ENCODE data around the gene CLDN18.

The CLDN18 gene

DNA sequence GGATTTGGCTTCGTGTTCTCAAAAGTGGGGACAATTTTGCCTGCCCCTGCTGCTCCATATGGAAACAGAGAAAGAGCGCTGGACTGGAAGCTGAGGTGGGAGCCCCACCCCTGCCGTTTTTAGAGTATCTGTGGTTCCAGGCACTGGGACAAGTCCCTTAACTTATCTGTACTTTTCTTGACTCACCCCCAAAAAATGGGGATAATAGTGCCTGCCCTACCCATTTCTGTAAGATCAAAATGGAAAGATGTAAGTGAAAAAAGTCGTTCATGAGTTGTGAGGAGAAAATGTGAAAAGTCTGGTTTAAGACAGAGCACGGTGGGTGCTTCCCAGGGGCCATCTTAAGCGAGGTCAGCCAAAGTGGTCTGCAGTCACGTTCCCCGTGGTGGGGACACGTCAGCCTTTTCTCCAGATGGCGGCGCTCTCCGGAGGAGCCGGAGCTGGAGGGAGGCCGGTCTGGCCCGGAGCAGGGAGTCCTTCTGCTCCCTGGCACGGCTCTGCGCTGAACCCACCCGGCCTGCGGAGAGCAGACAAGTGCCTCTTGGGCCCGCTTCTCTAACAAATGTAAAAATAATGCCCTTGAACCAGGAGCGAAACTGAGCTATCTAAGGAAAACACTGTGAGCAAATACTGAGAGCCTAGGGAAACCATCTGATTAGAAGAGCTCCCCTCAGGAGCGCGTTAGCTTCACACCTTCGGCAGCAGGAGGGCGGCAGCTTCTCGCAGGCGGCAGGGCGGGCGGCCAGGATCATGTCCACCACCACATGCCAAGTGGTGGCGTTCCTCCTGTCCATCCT, at the start of gene CLDN18:
Gene CLDN18 (plus strand): TSS at position 690 of the 797 bp plus-strand sequence. CDS start 61 bp downstream, at position 751.
- no peak for DNase-seq

DNA sequence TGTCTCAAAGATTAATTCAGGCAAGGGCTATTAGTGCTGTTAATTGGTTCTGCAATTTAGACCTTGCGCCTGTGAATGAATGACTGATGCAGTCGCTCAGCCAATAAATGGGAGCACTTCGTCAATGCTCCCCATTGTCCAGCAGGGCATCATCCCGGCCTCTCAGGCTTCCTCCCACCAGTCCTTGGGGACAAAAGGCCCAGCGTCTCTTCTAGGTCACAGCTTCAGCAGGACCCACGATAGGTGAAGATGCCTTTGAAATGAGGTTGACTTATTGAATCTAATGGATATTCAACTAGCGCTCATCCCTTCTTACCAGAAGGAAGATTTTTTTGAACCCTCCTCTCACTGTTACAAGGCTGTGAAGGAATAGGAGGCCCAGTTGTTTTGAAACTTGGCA, 47.7 kb upstream of the CLDN18 start:
- DNase-seq: no peak

DNA sequence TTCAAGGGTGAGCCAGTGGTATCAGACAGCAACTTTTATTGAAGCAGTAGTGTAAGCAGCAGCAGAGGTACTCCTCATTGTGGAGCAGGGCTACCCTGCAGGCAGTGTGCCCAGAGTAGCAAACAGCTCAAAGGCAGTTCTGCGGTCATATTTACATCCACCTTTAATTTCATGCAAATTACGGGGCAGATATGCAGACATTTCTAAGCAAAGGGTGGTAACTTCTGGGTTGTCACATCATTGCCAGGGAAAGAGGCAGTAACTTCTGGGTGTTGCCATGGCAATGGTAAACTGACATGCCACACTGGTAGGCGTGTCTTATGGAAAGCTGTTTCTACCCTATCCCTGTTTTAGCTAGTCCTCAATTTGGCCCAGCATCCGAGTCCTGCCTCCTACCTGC, 46.5 kb upstream of the CLDN18 start:
- DNase-seq: no peak

DNA sequence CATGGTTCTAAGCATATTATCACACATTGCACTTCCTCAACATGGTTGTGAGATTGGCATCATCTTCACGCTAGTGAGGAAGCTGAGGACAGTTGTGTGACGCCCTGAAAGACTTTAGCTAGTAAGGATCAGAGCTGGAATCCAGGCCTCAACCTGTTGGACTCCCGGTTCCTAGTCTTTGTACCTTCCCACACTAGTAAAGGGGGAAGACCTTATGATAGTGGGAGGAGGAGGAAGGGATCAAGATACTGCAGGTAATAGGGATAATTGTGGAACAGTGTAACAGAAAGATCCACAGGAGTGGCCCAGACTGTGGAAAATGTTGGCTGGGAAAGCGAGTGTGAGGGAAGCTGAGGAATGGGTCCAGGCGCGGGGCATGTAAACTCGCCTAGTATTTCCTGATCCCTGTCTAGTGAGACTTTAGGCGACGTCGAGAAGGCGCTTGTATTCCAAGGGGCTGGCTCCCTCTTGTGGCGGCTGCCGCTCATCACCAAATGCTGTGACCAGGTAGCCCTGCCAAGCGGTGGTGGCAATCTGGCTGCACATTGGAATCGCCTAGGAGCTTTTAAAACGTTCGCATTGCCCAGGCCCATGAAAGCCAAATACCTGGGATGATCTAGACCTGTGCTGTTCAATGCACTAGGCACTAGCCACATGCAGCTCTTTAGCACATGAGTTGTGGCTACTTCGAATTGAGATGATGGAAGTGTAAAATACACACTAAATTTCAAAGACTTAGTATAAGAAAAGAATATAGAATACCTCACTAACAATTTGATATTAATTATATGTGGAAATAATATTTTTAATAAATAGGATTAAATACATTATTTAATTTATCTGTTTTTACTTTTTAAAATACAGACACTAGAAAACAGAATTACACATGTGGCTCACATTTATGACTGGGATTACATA, 38.8 kb upstream of the CLDN18 start:
- peak; percentile 18 to 43 for DNase-seq

DNA sequence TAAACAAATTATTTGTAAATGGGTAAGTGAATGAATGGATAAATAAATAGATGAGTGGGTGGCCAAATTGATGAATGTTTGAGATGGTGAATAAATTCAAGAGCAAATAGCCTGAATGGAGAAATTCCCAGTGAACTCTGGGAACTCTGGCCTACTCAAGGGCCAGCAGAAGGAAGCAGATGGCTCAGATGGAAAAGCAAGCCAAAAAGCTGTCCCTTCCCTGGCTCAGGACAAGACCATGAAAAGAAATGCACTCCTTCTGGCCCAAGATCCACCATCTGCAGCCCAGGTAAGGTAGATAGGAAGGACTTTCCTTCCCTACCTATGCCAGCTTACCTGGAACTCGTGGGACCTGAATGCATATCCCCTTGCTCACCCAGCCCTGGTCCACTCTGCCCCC, 37.6 kb upstream of the CLDN18 start:
- DNase-seq: no peak

DNA sequence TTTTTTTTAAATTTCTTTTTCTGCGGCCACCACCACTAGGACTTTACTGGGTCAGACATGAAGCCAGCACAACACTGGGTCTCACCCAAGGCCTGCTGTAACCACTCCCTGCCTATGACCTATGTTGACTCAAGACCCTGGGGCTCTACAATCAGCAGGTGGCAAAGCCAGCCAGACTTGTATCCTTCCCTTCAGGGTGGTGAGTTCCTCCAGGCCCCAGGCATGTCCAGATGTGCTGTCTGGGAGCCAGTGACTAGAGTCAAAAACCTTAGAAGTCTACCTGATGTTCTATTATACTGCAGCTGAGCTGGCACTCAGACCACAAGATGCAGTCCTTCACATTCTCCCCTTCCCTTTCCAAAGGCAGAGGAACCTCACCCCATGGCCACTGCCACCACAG, 31.6 kb upstream of the CLDN18 start:
- DNase-seq: no peak

DNA sequence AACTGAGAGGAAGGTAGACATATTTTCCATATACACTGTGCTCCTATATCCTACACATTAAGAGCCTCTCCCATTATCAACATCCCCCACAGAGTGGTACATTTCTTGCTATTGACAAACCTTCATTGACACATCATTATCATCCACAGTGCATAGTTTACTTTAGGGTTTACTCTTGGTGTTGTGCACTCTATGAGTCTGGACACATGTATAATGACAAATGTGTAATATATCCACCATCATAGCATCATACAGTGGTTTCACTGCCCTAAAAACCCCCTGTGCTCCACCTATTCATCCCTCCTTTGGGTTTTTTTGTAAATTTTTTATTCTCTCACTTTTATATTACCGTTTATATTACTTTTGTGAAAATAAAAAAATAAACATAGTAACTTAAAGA, 22.2 kb upstream of the CLDN18 start:
- DNase-seq: no peak

DNA sequence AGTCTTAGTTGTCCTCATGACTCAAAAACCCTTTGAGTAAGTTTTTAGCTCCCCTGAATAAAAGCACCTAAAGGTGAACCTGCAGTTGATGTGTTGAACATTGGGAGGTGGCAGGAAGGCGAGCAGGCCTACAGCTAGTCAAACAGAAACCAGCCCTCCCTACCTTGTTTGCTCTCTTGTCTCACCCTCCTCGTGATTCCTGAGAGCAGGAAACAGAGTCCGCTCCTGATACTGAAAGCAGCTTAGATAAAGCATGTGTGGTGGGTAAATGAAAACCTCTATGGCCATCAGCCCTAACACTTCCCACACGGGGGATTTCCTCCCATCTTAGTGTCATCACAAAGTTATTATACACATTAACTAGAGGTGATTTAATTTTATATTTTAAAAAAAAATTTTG, 21.8 kb upstream of the CLDN18 start:
- DNase-seq: no peak

DNA sequence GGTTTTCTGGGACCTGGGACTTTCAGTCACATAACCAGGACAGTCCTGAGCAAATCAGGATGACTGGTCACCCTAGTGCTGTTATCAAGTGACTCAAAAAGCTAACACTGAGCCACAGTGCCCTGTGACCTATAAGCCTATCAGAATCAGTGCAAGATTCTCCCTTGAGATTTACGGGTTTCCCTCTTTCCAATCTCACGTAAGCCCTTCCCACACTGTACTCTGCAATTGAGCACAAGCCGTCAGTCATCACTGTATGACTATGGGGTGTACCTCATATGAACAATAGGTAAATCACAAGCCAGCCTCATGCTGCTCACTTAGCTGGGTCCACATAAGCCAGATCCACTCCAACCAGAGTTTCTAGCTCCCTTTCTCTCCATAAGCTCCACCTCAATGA, 21.0 kb upstream of the CLDN18 start:
- no peak for DNase-seq

DNA sequence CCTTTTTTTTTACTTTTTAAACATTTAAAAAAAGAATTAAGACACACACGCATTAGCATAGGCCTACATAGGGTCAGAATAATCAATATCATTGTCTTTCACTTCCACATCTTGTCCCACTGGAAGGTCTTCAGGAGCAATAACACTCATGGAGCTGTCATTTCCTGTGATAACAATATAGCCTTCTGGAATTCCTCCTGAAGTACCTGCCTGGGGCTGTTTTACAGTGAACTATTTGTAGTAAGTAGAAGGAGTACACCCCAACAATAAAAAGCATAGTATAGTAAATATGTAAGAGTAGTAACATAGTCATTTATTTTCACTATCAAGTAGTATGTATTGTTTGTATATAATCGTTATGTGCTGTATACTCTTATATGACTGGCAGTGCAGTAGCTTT, 19.5 kb upstream of the CLDN18 start:
- no peak for DNase-seq

DNA sequence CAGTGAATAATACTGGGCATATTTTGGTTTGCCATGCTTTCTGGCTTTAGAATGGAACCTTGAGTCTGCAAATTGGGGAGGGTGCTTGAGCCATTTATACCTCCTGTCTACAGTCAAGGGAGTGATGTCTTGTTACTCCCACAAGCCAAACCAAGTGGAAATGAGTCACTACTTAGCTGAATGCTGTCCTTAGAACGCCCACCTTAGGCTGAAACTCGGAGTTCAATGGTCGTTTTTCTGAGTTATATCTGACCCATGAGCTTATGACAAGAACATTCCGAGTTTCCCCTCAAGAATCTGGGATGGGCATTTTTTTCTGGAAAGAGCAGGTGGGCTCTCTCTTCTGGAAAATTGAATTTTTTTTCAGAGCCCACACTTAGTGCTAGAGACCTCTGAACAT, 17.4 kb upstream of the CLDN18 start:
- no peak for DNase-seq

DNA sequence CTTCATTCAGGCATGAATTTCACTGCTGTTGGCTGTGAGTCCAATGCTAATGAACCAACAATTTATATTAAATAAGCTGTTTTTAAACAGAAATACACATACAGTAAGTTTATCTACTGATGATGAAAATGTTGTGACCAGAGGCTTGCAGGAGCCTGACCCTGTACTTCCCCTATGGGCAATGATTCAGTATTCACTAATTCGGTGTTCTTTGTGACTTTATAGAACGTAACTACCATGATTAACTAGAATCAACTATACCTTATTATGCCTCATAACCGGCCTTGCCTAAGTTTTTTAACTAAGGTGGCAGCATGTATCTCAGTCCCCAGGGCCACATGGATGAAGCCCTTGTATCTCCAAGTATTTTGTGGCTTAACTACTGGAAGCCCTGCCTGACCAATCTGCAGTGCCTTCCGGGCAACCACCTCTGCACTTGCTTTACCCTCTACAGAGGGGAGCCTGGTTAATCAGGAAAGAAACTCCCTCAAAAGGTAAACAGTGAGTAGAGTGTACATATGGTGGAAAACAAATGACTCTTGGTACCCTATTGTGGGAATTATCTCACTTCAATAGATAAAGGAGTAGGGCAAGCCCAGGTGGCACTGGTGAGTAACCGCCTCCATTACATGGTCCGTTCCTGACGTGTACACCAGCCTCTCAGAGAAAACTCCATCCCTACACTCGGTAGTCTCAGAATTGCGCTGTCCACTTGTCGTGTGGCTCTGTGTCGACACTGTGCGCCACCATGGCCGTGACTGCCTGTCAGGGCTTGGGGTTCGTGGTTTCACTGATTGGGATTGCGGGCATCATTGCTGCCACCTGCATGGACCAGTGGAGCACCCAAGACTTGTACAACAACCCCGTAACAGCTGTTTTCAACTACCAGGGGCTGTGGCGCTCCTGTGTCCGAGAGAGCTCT, 11.6 kb upstream of the CLDN18 start:
- no peak for DNase-seq

DNA sequence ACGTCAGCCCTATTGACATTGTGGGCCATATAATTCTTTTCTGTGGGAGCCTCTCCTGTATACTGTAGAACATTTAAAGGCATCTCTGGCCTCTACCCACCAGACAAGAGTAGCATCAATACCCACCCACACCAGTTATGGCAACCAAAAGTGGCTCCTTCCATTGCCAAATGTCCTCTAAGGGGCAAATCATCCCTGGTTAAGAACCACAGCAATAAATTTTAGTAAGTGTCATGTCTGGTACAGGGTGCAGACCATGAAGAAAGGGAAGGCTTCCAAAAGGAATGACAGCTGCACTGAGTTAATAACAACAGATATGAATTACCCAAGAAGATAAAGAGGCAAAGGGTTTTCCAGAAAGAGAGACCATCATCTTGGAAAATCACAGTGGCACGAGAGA, 6.9 kb upstream of the CLDN18 start:
- no peak for DNase-seq

DNA sequence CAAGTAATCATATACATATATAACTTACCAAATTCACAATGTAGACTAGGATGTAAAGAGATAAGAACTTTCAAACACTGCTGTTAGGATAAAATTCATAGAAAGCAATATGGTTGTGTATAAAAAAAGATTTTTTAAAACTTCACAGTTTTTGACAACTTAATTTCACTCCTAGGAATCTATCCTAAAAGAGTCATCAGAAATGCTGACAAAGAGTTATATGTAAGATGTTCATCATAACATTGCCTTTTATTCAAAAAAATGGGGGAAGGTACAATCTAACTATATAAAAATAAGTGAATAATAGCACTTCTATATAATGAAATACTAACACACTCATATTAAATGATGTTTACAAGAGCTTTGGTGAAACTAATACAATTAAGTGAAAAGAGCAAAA, 4.3 kb upstream of the CLDN18 start:
- no peak for DNase-seq

DNA sequence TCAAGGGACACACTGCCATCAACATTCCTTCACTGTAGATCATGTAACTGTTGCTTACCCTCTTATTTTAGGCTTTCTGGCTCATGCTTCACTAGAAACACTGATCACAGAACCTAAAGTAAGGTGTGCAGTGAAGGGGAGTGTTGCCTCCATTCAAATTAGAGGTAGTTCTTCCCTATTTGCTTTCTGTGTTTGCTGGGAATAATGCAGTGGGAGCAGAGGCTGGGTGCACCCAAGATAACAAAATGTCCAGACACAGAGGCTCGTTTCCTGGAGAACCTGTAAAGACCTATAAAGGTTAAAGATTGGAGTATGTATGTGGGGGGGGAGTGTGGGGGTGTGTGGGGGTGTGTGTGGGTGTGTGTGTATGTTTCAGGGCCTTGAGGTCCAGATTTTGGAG, 2.1 kb upstream of the CLDN18 start:
- no peak for DNase-seq

DNA sequence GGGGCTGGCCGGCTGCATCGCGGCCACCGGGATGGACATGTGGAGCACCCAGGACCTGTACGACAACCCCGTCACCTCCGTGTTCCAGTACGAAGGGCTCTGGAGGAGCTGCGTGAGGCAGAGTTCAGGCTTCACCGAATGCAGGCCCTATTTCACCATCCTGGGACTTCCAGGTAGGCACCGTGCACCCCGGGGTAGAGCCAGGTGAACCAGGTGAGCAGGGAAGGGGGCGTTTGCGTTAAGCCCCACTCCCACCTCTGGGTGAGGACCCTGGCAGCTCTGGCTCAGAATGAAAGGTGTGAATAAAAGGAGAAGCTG, 267 bp downstream of the CLDN18 start:
- DNase-seq: no peak

DNA sequence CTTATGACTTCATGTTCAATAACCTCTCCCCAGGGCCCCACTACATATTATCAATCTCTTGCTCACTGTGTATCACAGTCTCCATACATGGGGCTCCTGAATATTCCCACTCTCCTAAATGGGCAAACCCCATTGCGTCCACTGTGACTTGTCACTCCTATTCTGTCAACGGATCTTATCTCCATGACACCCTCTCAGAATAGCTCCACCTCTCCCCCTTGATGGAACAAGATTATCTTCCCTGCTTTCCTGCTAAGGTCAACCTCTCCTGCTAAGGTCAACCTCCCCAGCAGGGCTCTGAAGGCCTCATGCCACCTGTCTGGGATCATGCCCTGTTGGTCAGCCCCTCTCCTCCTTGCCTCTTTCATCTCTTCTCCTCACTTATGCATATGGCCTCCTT, 1.8 kb downstream of the CLDN18 start:
- no peak for DNase-seq

DNA sequence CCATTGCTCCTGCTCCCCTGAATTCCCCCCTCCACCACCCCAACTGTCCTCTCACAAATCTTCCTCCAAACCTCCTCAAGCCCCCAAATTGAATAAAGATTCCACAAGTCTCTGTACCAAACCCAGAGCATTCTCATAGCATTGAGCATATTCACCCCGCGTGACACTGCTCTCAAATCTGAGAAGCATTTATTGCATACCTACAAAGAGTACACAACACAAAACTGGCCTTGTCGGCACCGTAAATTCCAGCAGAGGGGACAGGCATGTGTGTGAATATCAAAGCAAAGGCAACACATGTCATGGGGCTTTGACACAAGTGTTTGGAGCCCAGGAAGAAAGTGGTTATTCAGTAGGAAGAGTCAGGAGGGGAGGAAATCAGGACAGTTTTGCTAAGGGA, 2.6 kb downstream of the CLDN18 start:
- DNase-seq: no peak

DNA sequence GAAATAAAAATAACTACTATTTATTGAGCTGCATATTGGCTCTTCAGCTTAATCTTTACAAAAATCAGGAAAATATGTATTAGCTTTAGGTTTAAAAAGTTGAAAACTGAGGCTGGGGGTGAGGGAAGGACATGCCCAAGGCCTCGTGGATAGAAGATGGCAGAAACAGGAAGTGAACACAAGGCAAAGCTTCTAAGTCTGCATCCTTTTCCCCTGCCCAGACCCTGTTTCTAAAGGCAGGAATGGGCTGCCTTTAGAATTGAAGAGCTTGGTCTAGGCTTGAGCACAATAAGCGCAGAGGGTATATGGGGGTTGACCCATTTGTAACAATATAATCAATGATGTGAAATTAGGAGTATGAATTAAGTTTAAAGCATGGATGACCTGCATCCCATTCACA, 6.1 kb downstream of the CLDN18 start:
- no peak for DNase-seq

DNA sequence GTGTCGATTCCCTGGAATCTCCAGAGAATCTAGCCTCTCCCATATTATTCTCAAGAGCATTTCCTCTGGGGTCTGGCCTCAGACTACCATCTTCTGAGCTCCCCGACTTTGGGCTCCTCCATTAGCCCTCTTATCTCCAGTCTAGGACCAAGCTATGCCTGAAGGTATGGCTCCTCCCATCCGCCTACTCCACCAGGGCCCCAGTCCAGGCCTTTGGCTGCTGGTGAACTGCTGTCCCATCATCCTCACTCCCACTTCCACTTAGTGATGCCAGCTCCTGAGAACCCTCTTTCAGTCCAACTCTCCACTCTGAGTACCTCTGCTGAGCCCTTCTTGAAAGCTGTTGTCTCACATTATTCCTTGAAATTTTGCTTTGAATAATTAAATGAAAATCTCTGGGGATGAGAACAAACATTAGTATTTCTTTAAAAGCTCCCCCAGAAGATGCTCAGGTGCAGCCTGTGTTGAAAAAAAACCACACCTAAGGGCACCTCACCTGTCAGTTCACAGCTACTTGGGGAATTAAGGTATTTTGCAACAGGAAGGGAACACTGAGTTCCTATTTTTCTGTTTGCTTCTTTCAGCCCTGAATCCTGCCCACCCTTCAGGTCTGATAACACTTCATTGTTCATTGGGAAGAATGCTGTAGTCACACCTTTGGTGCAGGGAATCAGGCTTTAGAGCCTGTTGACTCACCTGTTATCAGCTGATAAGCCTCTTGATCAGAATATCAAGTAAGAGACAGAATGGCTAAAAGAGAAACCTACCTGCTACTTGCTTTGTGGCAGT, 9.5 kb downstream of the CLDN18 start:
- DNase-seq: no peak

DNA sequence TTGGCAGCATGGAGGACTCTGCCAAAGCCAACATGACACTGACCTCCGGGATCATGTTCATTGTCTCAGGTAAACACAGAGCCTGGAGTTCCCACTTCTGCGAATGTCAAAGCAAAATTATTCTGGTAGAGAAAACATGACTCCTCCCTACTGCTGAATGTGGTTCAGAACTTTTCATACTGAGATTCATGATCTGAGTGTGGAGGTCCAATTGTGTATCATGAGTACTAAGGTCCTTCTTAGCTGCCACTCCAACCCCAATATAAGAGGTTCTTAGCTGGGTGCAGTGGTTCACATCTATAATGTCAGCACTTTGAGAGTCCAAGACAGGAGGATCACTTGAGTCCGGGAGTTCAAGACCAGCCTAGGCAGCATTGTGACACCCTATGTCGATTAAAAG, 13.8 kb downstream of the CLDN18 start:
- DNase-seq: no peak

DNA sequence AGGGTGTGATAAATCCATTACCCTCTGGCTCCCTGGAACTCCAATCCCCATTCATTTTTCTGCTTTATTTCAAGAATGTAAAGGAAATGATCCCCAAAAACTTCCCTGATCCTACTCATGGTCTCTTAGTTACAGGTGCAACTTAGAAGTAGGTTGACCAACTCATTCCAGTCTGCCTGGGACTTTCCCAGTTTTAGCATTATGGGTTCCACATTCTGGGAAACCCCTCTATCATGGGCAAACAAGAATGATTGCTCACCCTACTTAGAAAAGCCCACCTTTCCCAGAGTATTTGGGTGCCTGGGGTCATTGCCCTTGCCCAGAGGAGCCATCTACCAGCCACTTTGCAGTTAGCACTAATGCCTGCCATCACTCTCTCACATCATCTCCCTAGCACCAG, 15.6 kb downstream of the CLDN18 start:
- DNase-seq: no peak

Data from activated CD4-positive, alpha-beta T cell treated with anti-CD3 and anti-CD28 coated beads, Interleukin-2, amount 50 U/mL, for 4 hours (primary cell).